Kidney tubule cell (primary cell): ENCODE measurements around the gene MYO7A.
A peak's percentile ranks its signal among the peaks of the same experiment; 100 is the strongest.

ENCODE experiments used
- DNase-seq: peaks from one replicate; pipeline ENCODE4 v3.0.0-alpha.2; 2018; ENCODE audit warnings: low spot score

MYO7A gene

DNA sequence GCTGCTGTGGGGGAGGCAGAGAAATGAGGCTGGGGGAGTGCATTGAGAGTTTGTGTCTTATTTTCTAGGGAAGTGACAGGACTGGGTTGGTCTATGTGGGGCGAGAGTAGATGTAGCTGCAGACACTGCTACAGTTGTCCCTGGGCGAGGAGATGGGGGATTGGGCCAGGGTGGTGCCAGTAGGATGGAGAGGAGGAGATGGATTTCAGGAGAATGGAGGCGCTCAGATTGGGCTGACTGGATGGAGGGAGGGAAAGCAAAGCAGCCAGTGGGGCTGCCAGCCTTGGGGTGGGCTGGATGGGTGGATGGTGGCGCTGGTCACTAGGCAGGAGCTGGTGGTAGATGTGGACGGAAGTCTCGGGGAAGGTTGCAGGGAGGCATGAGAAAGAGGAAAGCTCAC, 16.1 kb upstream of the MYO7A start:
- DNase-seq = no peak

DNA sequence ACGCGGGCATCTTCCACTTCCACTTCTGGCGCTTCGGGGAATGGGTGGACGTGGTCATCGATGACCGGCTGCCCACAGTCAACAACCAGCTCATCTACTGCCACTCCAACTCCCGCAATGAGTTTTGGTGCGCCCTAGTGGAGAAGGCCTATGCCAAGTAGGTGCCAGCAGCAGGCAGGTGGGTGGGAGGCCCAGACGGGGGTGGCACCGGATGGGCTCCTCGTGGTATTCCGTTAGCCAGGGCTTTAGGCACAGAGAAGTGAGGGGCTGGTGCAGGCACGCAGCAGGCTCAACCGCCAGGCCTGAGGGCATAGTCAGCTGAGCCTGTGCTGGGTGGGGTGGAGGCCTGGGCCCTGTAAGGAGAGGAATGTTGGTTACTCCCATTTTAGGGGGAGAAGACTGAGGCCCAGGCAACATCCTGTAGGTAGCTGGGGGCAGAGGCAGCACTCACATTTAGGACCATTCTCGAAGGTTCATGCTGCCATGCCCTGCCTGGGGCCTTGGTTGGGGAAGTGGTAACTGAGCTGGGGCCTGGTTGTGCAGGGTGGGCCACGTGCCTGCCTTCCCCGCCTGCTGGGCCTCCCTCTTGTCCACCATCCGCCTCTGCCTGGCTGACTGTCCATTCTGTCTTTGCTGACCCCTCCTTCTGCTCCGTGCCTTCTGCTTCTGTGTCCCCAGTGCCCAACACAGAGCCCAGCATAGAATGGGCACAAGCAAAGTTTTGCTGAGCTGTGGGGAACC, 15.2 kb upstream of the MYO7A start:
- no peak for DNase-seq

DNA sequence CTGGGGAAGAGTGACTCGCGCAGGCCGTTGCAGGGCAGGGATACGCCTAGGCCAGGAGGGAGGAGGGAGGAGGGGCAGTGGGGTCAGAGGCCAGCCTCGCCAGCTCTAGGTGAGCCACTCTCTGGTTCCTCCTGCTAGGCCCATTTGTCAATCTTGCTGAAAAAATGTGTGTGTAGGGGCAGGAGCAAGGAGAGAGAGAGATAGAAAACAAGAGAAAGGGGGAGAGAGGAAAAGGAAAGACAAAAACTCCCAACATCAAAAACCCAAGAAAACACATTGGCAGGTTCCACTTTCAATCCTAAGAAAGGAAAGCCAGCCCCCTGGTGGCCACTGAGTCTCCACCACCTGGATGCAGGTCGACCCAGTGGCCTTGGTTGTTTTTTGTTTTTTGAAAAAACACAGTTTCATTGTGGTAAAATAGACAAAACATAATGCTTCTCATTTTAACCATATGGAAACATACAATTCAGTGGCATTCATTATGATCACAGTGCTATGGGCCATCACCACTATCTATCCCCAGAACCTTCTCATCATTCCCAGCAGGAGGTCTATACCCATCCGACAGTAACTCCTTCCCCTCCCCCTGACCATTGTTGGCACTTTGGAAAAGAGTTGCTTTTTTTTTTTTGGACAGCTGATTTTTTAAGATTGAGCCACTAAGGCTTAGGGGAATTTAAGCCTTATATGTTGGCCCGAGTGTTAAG, 14.5 kb upstream of the MYO7A start:
- peak; percentile 41 for DNase-seq

DNA sequence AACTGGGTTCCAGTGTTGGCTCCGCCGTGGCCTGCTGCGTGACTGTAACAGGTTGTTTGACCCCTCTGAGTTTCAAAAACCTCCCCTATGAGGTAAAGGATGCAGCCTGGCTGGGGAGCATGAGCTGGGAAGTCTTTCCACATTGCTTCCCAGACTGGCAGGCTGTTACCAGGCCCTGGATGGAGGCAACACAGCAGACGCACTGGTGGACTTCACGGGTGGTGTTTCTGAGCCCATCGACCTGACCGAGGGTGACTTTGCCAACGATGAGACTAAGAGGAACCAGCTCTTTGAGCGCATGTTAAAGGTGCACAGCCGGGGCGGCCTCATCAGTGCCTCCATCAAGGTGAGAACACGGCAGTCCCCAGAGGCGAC, 14.0 kb upstream of the MYO7A start:
- no peak for DNase-seq

DNA sequence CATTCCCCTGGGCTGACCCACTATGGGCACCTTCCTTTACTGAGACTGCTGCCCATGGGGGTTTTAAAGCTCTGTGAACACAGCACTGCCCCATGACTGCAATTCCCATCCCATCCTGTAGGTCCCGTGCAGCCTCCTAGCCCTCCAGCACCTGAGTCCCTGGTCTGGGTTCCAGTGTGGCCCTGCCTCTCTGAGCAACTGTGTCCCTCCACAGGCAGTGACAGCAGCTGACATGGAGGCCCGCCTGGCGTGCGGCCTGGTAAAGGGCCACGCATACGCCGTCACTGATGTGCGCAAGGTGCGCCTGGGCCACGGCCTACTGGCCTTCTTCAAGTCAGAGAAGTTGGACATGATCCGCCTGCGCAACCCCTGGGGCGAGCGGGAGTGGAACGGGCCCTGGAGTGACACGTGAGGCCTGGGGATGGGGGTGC, 12.8 kb upstream of the MYO7A start:
- no peak for DNase-seq

DNA sequence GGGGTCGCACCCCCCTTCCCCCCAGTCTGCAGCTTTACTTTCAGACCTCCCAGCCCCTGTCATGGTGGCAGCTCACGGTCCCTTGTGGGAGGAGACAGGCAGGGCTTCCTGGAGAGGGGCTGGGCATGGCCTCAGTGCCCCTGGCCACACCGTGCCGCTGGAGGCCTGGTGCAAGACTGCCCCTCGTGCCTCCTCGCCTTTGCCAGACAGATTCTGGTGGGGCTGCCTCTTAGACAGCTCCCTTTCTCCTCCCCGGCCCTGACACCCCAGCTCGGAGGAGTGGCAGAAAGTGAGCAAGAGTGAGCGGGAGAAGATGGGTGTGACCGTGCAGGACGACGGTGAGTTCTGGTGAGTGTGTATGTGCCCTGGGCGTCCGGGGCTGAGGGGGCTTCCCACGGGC, 12.1 kb upstream of the MYO7A start:
- DNase-seq = no peak

DNA sequence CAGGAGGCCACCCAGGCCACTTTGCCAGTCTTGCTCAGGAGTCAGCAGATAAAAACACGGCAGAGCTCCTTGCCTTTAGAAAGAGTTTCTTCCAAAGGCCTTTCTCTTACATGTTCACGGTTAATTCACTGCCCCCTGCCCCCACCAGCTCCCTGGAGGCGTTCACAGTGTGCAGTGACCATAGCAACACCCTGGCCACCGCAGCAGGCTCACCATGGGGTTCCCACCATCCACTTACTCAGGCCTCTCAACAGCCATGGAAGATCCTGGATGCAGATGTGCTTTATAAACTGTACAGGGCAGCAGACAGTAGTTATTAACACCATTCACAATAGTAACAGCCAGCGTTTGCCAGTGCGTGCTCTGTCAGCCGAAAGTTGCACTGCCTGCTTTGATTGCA, 10.6 kb upstream of the MYO7A start:
- DNase-seq = no peak

DNA sequence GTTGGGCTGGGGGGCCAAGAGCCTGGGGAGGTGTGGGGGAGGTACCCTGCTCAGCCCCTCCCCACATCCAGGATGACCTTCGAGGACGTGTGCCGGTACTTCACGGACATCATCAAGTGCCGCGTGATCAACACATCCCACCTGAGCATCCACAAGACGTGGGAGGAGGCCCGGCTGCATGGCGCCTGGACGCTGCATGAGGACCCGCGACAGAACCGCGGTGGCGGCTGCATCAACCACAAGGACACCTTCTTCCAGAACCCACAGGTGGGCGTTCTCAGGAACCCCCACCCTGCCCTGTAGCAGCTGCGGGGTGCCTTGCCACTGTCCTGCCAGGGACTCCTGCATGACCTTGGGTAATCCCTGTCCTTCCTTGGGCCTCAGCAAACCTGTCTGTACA, 10.0 kb upstream of the MYO7A start:
- DNase-seq = no peak

DNA sequence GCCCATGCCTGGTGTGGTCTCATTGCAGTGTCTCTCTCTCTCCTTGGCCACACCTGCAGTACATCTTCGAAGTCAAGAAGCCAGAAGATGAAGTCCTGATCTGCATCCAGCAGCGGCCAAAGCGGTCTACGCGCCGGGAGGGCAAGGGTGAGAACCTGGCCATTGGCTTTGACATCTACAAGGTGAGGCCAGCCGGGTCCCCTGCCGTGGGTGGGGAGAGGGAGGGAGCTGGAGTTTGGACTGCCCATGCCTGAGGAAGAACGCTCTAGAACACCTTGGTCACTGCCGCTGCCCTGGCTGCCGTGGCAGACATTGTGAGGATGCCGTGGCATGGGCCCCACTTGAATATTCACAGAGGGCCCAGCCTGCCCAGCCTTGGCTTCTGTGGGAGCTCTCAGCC, 9.1 kb upstream of the MYO7A start:
- DNase-seq = no peak

DNA sequence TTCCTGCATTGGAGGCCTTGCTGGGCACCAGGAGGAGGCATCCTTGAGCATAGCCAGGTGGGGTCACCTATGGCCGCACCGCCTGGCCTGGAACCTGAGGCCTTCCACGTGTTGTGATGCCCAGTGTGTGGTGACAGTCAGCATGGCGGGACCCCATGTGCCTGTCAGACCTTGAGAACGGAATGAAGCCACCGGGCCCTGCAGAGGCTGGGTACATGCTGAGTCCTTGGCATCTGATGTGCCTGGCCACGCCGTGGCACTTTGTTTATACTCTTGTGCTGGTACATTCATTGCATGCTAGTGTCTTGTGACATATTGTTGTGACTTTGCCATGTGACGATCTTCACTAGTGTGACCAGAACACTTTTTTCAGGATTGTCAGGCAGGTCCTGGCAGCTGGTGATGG, 8.5 kb upstream of the MYO7A start:
- DNase-seq = no peak

DNA sequence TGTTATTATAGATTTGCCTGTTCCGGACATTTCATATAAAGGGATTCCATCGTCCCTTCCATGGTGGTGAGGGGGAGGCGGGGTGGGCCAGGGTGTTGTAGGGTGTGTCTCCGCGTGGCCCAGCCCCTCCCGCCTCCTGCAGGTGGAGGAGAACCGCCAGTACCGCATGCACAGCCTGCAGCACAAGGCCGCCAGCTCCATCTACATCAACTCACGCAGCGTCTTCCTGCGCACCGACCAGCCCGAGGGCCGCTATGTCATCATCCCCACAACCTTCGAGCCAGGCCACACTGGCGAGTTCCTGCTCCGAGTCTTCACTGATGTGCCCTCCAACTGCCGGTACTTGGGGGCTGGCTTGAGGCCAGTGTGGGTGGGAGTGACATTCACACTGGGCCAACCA, 7.5 kb upstream of the MYO7A start:
- no peak for DNase-seq

DNA sequence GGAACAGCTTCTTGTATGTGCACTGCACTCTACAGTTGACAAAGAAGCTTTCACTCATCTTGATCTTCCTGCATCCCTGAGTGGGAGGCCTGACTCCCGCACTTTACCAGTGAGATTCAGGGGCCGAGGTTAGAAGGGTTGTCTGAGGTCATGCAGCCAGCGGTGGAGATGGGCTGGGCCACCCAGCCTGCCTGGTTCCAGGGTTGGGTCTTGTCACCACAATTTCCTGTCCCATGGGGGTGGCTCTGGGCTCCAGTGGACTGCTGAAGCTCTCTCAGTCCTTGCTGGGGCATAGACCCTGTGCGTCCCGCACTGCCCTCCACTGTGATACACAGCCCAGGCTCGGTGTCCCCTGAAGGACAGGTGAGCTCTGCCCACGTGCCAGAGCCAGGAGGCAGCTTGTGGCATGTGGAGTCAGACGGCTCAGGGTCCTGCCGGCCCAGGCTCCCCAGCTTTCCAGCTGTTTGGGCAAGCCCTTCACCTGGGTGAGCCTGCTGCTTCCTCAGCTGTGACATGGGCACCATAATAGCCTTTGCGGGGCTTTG, 6.9 kb upstream of the MYO7A start:
- DNase-seq = no peak

DNA sequence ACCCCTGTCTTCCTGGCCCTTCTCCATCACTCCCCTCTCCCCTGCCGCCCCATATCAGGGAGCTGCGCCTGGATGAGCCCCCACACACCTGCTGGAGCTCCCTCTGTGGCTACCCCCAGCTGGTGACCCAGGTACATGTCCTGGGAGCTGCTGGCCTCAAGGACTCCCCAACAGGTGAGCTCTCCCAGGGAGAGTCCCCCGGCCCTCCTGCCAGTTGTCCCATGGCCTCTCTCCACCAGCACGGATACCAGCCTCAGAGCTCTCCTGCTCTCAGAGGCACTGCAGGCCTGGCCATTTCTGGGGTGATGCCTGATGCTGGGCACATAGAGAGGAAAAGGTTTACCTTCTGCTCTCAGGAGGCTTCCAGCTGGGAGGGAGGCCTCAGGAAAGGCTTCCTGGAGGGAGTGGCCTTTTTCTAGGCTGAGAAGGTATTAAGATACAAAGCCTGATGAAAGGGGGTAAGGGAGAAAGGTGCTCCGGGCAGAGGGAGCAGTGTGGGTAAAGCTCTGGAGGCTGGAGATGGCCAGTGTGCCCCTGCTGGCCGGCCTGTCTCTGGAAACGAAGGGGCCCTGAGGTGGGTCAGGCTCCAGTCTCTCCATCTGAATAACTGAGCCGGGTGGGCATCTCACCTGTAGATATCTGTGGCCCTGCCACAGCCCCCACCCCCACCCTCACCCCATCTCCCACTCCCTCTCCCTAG, 6.0 kb upstream of the MYO7A start:
- DNase-seq = no peak

DNA sequence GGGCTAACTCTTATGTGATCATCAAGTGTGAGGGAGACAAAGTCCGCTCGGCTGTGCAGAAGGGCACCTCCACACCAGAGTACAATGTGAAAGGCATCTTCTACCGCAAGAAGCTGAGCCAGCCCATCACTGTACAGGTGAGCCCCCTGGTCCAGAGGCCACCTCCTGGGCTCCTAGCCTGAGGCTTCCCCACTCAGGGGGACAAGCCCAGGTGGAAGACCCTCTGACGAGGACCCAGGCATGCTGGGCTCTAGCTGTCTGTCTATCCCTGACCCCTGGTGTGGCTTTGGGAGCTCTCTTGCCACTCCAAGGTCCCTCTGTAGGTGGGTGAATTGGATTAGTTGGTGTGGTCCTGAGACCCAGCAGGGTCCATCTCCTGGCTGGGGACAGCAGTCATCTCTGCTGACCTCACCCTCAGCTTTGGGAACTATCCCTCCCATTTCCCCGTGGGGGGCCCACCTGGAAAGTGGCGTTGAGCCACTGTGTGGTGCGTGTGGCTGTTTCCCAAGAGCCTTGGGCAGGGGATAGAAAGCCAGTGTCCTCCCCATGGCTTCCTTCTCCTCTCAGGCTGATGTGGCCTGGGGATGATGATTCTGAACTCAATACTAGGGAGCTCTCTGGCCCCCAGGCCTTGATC, 5.4 kb upstream of the MYO7A start:
- no peak for DNase-seq

DNA sequence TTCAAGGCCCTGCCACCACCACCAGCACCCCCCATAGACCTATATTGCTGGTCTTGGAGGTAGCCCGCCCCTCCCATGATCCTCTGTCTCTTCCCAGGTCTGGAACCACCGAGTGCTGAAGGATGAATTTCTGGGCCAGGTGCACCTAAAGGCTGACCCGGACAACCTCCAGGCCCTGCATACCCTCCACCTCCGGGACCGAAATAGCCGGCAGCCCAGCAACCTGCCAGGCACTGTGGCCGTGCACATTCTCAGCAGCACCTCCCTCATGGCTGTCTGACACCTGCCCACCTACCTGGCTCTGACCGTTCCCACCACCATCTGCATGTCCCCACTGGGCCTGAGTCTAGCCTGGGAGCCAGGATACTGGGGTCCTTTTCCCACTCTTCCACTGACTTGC, 4.5 kb upstream of the MYO7A start:
- DNase-seq = no peak

DNA sequence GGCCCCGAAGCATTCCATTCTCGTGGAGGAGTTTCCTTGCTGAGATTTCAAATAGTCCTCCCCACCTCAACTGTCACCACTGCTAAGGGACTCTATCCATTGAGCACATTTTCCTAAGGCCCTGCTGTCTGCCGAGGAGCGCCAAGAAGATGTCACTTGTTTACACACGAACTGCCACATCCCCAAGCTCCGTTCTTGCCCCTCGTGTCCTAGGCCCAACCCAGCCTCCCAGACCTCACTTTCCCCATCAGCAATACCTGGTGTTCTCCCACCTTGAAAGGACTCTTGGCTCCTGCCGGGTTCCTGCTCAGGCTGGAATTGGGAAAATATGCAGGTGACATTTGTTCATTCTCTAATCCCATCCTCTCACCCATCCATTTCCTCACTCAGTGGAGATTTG, 4.0 kb upstream of the MYO7A start:
- DNase-seq = no peak

DNA sequence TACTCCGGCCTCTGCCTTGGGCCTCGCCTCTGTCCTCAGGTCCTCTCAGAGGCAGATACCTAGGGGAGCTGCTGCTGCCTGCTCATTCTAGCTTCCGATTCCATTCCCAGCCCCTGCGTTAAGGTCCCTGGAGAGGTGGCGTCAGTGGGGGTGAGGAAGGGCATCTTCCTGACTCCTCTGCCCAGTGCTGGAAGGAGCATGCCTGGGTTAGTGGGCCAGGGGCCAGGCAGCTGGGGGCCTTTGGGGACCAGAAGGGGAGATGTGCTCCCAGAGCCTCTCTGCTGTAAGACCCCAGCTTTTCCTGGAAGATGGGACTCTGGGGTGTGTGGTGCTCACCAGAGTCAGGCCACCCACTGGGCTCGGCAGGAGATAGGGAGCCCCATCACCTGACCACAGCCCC, 3.6 kb upstream of the MYO7A start:
- DNase-seq = no peak

DNA sequence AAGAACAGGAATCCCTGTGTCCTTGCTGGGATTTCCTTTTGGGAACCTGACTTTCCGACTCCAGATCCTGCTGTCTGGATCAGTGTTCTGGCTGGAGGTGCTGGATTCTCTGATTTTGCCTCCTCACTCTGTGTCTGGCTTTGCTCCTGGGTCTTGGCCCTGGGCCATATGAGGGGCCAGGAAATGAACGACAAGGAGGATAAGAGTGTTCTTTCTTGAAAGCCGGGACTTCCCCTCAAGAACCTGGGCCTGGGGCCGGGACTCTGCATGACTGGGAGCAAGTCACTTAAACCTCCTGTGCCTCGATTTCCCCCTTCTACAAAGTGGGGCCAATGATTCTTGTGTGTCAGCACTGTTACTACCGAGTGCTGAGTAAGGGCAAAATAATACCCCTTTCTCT, 2.9 kb upstream of the MYO7A start:
- DNase-seq = no peak

DNA sequence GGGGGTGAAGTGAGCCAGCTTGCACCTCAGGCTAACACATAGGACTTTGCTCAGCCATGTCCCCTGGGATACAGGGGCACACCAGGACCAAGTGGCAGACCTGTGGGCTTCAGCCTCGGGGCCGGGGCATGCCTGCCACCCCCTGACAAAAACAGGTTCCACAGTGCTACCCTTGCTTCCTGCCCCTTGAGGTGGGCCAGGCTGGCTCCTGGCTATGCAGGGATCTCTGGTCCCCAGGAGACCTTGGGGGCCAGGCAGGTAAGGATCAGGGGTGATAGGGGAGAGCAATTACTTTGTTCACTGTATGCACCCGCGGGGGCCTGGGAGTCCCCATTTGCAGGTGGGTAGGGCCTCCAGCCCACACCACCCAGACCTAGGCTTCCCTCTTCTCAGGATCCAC, 2.4 kb upstream of the MYO7A start:
- DNase-seq = no peak

DNA sequence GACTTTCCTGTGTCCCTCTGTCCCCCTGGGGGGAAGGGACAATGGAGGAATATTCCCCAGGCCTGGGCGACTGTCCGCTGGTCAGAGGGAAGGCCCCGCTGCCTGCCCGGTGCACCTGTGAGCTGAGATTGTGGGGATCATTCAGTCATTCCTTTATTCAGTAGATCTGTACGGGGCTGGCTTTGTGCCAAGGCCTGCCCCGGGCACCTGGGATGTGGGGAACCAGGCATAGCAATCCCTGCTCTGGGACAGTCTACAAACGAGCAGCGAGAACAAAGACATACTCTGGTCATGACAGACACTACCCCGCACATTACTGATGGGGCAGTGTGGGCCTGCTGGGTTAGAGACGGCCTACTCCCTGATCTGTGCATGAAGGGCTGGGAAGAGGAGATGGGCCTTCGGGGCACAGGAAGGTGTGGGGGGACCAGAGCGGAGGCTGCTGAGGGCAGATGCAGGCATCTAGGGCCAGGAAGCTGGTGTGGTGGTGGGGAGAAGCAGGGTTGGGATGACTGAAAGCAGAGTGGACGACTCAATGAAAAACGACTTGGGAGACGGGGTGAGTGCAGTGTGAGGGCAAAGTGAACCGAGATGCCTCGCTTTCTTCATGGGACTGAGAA, 1.8 kb upstream of the MYO7A start:
- DNase-seq = no peak

DNA sequence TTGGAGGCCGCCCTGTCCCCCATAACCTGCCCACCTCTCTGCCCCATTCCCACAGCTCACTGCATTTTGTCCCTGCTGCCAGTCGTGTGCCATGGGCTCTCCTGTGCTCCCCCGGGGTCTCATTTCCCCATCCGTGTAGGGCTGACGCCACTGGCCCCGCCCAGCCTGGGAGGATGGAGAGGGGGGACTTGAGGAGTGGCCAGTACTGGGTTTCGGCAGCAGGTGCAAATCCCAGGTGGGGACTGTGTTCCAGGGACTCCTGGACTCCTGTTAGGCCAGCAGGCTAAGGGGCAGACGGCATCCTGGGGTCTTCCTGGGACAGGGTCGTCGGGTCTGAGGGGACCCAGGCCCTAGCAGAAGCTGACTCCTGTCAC, 1.2 kb upstream of the MYO7A start:
- no peak for DNase-seq

DNA sequence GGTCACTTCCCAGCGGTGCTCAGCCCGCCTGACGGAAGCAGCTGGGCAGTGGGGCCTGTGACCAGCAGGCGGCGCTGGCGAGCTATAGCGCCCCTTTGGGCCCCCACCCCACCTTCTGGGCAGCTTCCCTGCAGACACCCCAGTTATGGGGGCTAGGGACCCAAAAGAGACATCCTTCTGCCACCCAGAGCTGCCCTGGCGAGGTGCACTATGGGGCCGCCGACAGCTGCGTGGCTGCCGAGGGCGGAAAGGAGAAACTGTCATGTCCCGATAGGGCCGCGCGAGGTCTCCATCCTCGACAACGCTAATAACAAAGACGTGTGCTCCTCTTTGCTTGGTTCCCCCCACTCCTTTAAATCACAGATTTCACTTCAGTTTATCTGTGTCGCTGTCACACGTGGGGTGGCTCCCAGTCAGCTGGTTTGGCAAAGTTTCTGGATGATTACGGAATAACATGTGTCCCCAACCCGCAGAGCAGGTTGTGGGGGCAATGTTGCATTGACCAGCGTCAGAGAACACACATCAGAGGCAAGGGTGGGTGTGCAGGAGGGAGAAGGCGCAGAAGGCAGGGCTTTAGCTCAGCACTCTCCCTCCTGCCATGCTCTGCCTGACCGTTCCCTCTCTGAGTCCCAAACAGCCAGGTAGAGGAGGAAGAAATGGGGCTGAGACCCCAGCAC, 673 bp upstream of the MYO7A start:
- DNase-seq = peak; percentile 35
